Measurements from ENCODE around the gene MLPH. TPM values are rescaled to one million over a fixed set of nuclear protein-coding genes. Genes with fewer than 3 reads are reported as not detected.

The MLPH gene
- total RNA-seq, 4 donors from 2014 or later, result 59.7 to 889 (median 182) TPM

DNA sequence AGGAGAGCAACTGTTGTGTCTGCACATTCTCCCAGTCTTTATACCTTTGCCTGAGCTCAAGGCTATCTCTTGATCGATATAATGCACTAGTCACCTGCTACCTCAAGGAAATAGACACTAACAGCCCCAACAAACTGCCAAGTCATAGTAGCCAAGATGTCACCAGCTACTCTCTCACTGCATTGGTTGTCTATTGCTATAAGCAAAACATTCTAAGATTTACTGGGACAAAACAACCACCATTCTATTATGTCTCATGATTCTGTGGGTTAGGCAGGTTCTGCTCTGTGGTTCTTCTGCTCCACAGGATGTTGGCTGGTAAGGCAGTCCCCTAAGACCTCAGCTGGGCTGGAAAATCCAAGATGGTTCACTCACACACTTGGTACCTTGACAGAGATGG, 28.5 kb upstream of the MLPH start:
- no peaks in the 10 kb centered on the region for H3K27me3 ChIP-seq
- DNase-seq, result no peak
- TF ChIP-seq POLR2A (IDR thresholded peaks at IDR 0.05), result no peak
- TF ChIP-seq POLR2AphosphoS5 (IDR thresholded peaks at IDR 0.05), result no peak
- no peak for TF ChIP-seq EP300 (IDR thresholded peaks at IDR 0.05; ENCODE audit: low read depth)
- no peak for TF ChIP-seq CTCF (IDR thresholded peaks at IDR 0.05)
- no peaks in the 10 kb centered on the region for H3K36me3 ChIP-seq
- intact Hi-C loops (cut with DNase I; ENCODE audit: low total_unique reads) (no loop called here), in situ Hi-C loops (cut with MboI; ENCODE audit: low pct_ligation_motif_present in 1 of 4, low pct_unique_long_range_greater_than_20kb in 1 of 4, low sequenced_read_pairs in 3 of 4) (no loop called here)
- H3K4me3 ChIP-seq, result no peak overlapping the region
- peaks cover 0 to 5% (median 0%) of the 10 kb centered on the region in 4 donors for H3K4me1 ChIP-seq
- no peak overlapping the region for H3K27ac ChIP-seq
- WGBS, 2 donors (ENCODE audit: low coverage in 1 of 2), result 67% methylated on average over 1 of the region's 1 CpG; no CpG with 5 or more reads in 1 of the 2 donors
- no peaks in the 10 kb centered on the region for H3K9me3 ChIP-seq

GRCh38 chr2:237459226-237459625, 27.8 kb upstream of the MLPH start:
- TF ChIP-seq EP300 (IDR thresholded peaks at IDR 0.05; ENCODE audit: low read depth) (no peak), CTCF (IDR thresholded peaks at IDR 0.05) (no peak), POLR2AphosphoS5 (IDR thresholded peaks at IDR 0.05) (no peak), POLR2A (IDR thresholded peaks at IDR 0.05) (no peak)
- no peak overlapping the region for H3K27ac ChIP-seq
- no peaks in the 10 kb centered on the region for H3K36me3 ChIP-seq
- WGBS, 2 donors (ENCODE audit: low coverage in 1 of 2), result 80 to 83% methylated on average over 1 to 4 of the region's 4 CpGs
- intact Hi-C loops (cut with DNase I; ENCODE audit: low total_unique reads) (no loop called here), in situ Hi-C loops (cut with MboI; ENCODE audit: low pct_ligation_motif_present in 1 of 4, low pct_unique_long_range_greater_than_20kb in 1 of 4, low sequenced_read_pairs in 3 of 4) (no loop called here)
- H3K27me3 ChIP-seq, result no peaks in the 10 kb centered on the region
- no peak for DNase-seq
- H3K4me3 ChIP-seq, result no peak overlapping the region
- H3K4me1 ChIP-seq, result peaks cover 0 to 5% (median 0%) of the 10 kb centered on the region in 4 donors
- H3K9me3 ChIP-seq, result no peaks in the 10 kb centered on the region

GRCh38 chr2:237459741-237460174, 27.3 kb upstream of the MLPH start:
- H3K27me3 ChIP-seq, result no peaks in the 10 kb centered on the region
- no peaks in the 10 kb centered on the region for H3K36me3 ChIP-seq
- no peak for TF ChIP-seq POLR2A (IDR thresholded peaks at IDR 0.05)
- TF ChIP-seq CTCF (IDR thresholded peaks at IDR 0.05), result no peak
- TF ChIP-seq EP300 (IDR thresholded peaks at IDR 0.05; ENCODE audit: low read depth), result no peak
- in situ Hi-C loops (cut with MboI; ENCODE audit: low pct_ligation_motif_present in 1 of 4, low pct_unique_long_range_greater_than_20kb in 1 of 4, low sequenced_read_pairs in 3 of 4), result no loop called here
- H3K4me3 ChIP-seq, result no peak overlapping the region
- no peak overlapping the region for H3K27ac ChIP-seq
- H3K9me3 ChIP-seq, result no peaks in the 10 kb centered on the region
- intact Hi-C loops (cut with DNase I; ENCODE audit: low total_unique reads), result no loop called here
- peaks cover 0 to 5% (median 0%) of the 10 kb centered on the region in 4 donors for H3K4me1 ChIP-seq
- DNase-seq, result no peak
- WGBS, 2 donors (ENCODE audit: low coverage in 1 of 2), result 75% methylated on average over 3 of the region's 3 CpGs; no CpG with 5 or more reads in 1 of the 2 donors

DNA sequence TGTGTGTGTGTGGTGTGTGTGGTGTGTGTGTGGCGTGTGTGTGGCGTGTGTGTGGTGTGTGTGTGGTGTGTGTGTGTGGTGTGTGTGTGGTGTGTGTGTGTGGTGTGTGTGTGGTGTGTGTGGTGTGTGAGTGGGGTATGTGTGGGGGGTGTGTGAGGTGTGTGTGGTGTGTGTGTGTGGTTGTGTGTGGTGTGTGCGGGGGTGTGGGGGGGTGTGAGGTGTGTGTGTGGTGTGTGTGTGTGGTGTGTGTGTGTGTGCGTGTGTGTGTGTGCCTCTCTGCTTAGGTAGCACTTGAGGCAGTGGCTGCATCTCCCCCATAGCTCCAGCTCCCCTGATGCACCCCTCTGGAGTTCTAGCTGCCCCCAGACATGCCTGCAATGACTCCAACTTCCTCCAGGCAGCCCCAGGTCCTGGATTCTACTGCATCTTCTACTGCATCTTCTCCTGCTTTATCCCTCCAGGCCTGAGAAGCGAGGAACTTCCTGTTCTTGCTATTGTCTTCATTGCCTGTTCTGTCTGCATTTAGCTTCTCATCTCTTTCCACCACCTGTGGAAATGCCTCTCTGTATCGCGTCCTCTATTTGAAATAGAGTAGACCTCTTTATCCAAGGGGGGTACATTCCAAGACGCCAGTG, 22.2 kb upstream of the MLPH start:
- Histone ChIP-seq H3K4me1 (no peaks in the 10 kb centered on the region), H3K27ac (no peak overlapping the region), H3K27me3 (no peaks in the 10 kb centered on the region), H3K9me3 (no peaks in the 10 kb centered on the region), H3K36me3 (no peaks in the 10 kb centered on the region), H3K4me3 (no peak overlapping the region)
- no peak for TF ChIP-seq EP300 (IDR thresholded peaks at IDR 0.05; ENCODE audit: low read depth)
- TF ChIP-seq CTCF (IDR thresholded peaks at IDR 0.05), result no peak
- no peak for TF ChIP-seq POLR2A (IDR thresholded peaks at IDR 0.05)
- TF ChIP-seq POLR2AphosphoS5 (IDR thresholded peaks at IDR 0.05), result no peak
- in situ Hi-C loops (cut with MboI; ENCODE audit: low pct_ligation_motif_present in 1 of 4, low pct_unique_long_range_greater_than_20kb in 1 of 4, low sequenced_read_pairs in 3 of 4), result no loop called here
- DNase-seq, result no peak
- 78 to 100% methylated on average over 1 to 8 of the region's 8 CpGs for WGBS, 2 donors (ENCODE audit: low coverage in 1 of 2)
- intact Hi-C loops (cut with DNase I; ENCODE audit: low total_unique reads), result no loop called here

Data from transverse colon (tissue), 4 donors.